Natural killer cell (primary cell): ENCODE measurements around the gene TLR8. TPM values are rescaled to one million over a fixed set of nuclear protein-coding genes. Genes with fewer than 3 reads are reported as not detected.

Experiments used
- ATAC-seq, 3 donors: fragments of 150-1000 bp in 2 of 3; fragments of 200-7000 bp in 1 of 3; cut with Tn5 transposase; 1 replicate in 1 of 3; 2 replicates in 2 of 3; pipeline ENCODE4 v1.10.0; 2021; ENCODE audit warnings: mild to moderate bottlenecking in 2 of 3, moderate library complexity in 2 of 3
- DNase-seq, 2 donors: peaks; one replicate each; pipeline versions ENCODE4 v3.0.0 to v3.0.0-alpha.2; 2013 to 2021; ENCODE audit warnings: mixed read lengths in 1 of 2
- H3K27ac ChIP-seq: one replicate; pipeline ENCODE4 v1.5.1; 2013; ENCODE audit warnings: mild to moderate bottlenecking, low read length
- H3K27me3 ChIP-seq: one replicate; pipeline ENCODE4 v1.6.1; 2013; ENCODE audit warnings: low read length; ENCODE audit not compliant: control insufficient read depth, insufficient read depth
- H3K36me3 ChIP-seq: one replicate; pipeline ENCODE4 v1.6.1; 2013; ENCODE audit warnings: low read length; ENCODE audit not compliant: control insufficient read depth, insufficient read depth
- H3K4me1 ChIP-seq: one replicate; pipeline ENCODE4 v1.6.1; 2013; ENCODE audit warnings: low read length; ENCODE audit not compliant: control insufficient read depth, insufficient read depth
- H3K4me3 ChIP-seq: one replicate; pipeline ENCODE4 v1.5.1; 2013; ENCODE audit warnings: low read length
- H3K9me3 ChIP-seq: one replicate; pipeline ENCODE4 v1.6.1; 2013; ENCODE audit warnings: low read length; ENCODE audit not compliant: control insufficient read depth, insufficient read depth
- H3K27ac Mint-ChIP-seq, 2 donors: one replicate each; pipeline ENCODE4 v1.8.0; 2022; ENCODE audit warnings: mild to moderate bottlenecking in 2 of 2, mixed read lengths in 2 of 2, moderate library complexity in 1 of 2
- H3K27me3 Mint-ChIP-seq, 2 donors: one replicate each; pipeline ENCODE4 v1.8.0; 2022; ENCODE audit warnings: low read depth in 2 of 2, mixed read lengths in 2 of 2
- H3K36me3 Mint-ChIP-seq: one replicate; pipeline ENCODE4 v1.8.0; 2022; ENCODE audit warnings: mixed read lengths
- H3K4me1 Mint-ChIP-seq, 2 donors: one replicate each; pipeline ENCODE4 v1.8.0; 2022; ENCODE audit warnings: mixed read lengths in 2 of 2
- H3K4me3 Mint-ChIP-seq: one replicate; pipeline ENCODE4 v1.8.0; 2022; ENCODE audit warnings: mild to moderate bottlenecking, moderate library complexity, mixed read lengths
- H3K9me3 Mint-ChIP-seq, 2 donors: one replicate each; pipeline ENCODE4 v1.8.0; 2022; ENCODE audit warnings: mixed read lengths in 2 of 2
- WGBS: methylation state at CpG from one replicate; pipeline ENCODE4 v1.1.7; 2013; ENCODE audit warnings: missing lambda C conversion rate; ENCODE audit not compliant: insufficient coverage; 5-methylcytosine and 5-hydroxymethylcytosine counted together
- intact Hi-C: fragments of 100-400 bp; cut with micrococcal nuclease; formaldehyde crosslinking; loops from one replicate; pipeline ENCODE4 v1.14.2; 2022
- total RNA-seq, 4 donors: library from RNA; stranded (reverse); fragments of 120-200 nt in 1 of 4; gene quantifications; one replicate each; pipeline versions ENCODE4 v1.2.3 to v1.2.4, GENCODE V29; 2013 to 2022
- TF ChIP-seq, protein P1 (sequence below): fragments of 200-600 bp; IDR thresholded peaks from one replicate; pipeline ENCODE4 v1.8.0; 2022; ENCODE audit warnings: antibody characterized with exemption

TLR8 gene
- total RNA-seq, 3 donors from 2014 or later (not counting 1 experiment from before 2014, with no cell fraction given), result 0.95 to 1.9 (median 0.95) TPM

DNA sequence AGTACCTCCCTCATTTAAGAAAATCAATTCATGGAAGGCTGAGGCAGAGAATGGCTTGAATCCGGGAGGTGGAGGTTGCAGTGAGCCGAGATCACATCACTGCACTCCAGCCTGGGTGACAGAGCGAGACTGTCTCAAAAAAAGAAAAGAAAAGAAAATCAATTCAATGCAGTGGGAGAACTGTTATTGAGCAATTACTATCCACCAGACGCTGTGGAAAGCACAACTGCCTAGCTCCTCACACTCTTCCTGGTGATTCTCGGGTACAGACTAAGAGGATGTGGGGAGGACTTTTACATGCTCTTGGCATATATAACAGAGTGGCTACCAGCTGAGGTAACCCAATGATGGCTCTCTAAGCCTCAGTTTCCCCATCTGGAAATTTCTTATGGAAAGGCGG is 65.8 kb downstream of the TLR8 start:
- peak in 1 of 2 donors; percentile 46 for DNase-seq
- Mint-ChIP-seq H3K9me3 (no peaks in the 10 kb centered on the region), H3K27ac (peak overlapping the region; percentile 94 to 97), H3K4me1 (peaks cover 43 to 61% of the 10 kb centered on the region in 2 donors), H3K4me3 (peak overlapping the region; percentile 79), H3K36me3 (peaks cover 15% of the 10 kb centered on the region), H3K27me3 (peaks cover 0 to 6% of the 10 kb centered on the region in 2 donors)
- H3K4me1 ChIP-seq, result peaks cover 55% of the 10 kb centered on the region
- no peaks in the 10 kb centered on the region for H3K9me3 ChIP-seq
- WGBS, result no CpG with 5 or more reads among the region's 6 CpGs
- H3K27me3 ChIP-seq, result no peaks in the 10 kb centered on the region
- peak overlapping the region; percentile 92 for H3K27ac ChIP-seq
- no peak for ATAC-seq
- H3K4me3 ChIP-seq, result peak overlapping the region; percentile 19
- TF ChIP-seq, protein P1, sequence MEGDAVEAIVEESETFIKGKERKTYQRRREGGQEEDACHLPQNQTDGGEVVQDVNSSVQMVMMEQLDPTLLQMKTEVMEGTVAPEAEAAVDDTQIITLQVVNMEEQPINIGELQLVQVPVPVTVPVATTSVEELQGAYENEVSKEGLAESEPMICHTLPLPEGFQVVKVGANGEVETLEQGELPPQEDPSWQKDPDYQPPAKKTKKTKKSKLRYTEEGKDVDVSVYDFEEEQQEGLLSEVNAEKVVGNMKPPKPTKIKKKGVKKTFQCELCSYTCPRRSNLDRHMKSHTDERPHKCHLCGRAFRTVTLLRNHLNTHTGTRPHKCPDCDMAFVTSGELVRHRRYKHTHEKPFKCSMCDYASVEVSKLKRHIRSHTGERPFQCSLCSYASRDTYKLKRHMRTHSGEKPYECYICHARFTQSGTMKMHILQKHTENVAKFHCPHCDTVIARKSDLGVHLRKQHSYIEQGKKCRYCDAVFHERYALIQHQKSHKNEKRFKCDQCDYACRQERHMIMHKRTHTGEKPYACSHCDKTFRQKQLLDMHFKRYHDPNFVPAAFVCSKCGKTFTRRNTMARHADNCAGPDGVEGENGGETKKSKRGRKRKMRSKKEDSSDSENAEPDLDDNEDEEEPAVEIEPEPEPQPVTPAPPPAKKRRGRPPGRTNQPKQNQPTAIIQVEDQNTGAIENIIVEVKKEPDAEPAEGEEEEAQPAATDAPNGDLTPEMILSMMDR, result no peak
- intact Hi-C loops, result no loop called here
- H3K36me3 ChIP-seq, result peaks cover 11% of the 10 kb centered on the region

Other genes with a start within 250 kb of the TLR8 start
- gene PRPS2, start 115.2 kb upstream of the TLR8 start, total RNA-seq, result 10 to 100 TPM; 18.9 to 20.4 (median 20.1) TPM
- under 1 TPM; 0.14 to 0.73 (median 0.55) TPM for gene TLR7, start 39.5 kb upstream of the TLR8 start, total RNA-seq
- 1,000 to 10,000 TPM; 5,049 to 6,005 (median 5,892) TPM for gene TMSB4X, start 68.5 kb downstream of the TLR8 start, total RNA-seq
- not detected for gene FAM9C, start 138.0 kb downstream of the TLR8 start, total RNA-seq